ENCODE data around the gene MSTN.

GRCh38 chr2:190093793-190094192 lies 31.3 kb upstream of the MSTN start:
- TF ChIP-seq CTCF (conservative IDR thresholded peaks at IDR 0.05; ENCODE audit: low read depth, low read length) (no peak), ELK1 (IDR thresholded peaks at IDR 0.05; ENCODE audit: borderline replicate concordance, low read depth, low read length) (no peak), SMC3 (IDR thresholded peaks at IDR 0.05; ENCODE audit: low read depth, low read length) (no peak), RAD21 (IDR thresholded peaks at IDR 0.05; ENCODE audit: low read length) (no peak), POLR2A (IDR thresholded peaks at IDR 0.05; ENCODE audit: low read depth, low read length) (no peak), MXI1 (IDR thresholded peaks at IDR 0.05; ENCODE audit: borderline replicate concordance, low read depth, low read length) (no peak), CEBPB (IDR thresholded peaks at IDR 0.05; ENCODE audit: low read depth, low read length) (no peak), MAFK (IDR thresholded peaks at IDR 0.05; ENCODE audit: low read depth, low read length) (no peak), RFX5 (IDR thresholded peaks at IDR 0.05; ENCODE audit: low read depth, low read length) (no peak), BHLHE40 (IDR thresholded peaks at IDR 0.05; ENCODE audit: low read depth, low read length) (no peak)
